ENCODE measurements around the gene NDST1. TPM values are rescaled to one million over a fixed set of nuclear protein-coding genes. Genes with fewer than 3 reads are reported as not detected.

NDST1 gene
- polyA plus RNA-seq, 1 of the 3 experiments (the other 2 are of a cell fraction), result 29.2 TPM

DNA sequence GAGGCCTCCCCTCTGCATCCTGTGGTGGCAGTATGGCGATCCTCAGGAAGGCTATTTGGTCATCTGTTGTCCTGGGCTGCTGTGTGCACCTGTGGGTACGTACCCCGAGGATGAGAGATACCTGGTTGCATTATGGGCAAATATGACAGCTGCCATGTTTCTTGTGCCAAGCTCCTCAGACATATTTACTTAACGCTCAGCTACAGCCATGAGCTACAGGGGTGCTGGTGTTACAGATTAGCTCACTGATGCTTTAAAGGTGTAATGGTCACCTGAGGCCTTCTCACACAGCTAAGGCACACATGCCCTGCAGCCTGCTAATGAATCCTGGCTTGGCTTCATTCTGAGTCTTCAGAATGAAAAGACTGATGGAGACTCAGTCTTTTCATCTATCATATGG is 12.0 kb downstream of the NDST1 start:
- Histone ChIP-seq H3K36me3 (replicated peaks in 1 of 2; ENCODE audit: control insufficient read depth in 1 of 2, insufficient read depth in 2 of 2, low read length in 1 of 2) (peaks cover 16 to 21% of the 10 kb centered on the region in 2 experiments), H3K9me3 (no peaks in the 10 kb centered on the region), H3K79me2 (ENCODE audit: insufficient read depth) (peaks cover 90% of the 10 kb centered on the region), H4K20me1 (ENCODE audit: insufficient read depth) (peaks cover 97% of the 10 kb centered on the region), H3K27ac (ENCODE audit: low read depth in 2 of 2, low read length in 1 of 2) (no peak overlapping the region), H3F3A (replicated peaks; ENCODE audit: insufficient read depth) (peaks cover 23% of the 10 kb centered on the region), H3K4me3 (ENCODE audit: low read depth in 2 of 2, low read length in 1 of 2) (no peak overlapping the region), H3K4me1 (ENCODE audit: control insufficient read depth in 1 of 2, insufficient read depth in 2 of 2, low read depth in 1 of 2, low read length in 1 of 2) (peaks cover 29 to 41% of the 10 kb centered on the region in 2 experiments; a peak in 3 of 4 replicates), H2AFZ (ENCODE audit: low read depth) (no peak overlapping the region), H3K9me2 (no peaks in the 10 kb centered on the region), H3K9ac (no peak overlapping the region), H3K4me2 (no peak overlapping the region), H3K27me3 (ENCODE audit: insufficient read depth) (no peaks in the 10 kb centered on the region)
- no peak for DNase-seq
- TF ChIP-seq, protein P1, sequence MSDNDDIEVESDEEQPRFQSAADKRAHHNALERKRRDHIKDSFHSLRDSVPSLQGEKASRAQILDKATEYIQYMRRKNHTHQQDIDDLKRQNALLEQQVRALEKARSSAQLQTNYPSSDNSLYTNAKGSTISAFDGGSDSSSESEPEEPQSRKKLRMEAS (IDR thresholded peaks at IDR 0.05; ENCODE audit: low read depth), result no peak
- TF ChIP-seq NFIC (IDR thresholded peaks at IDR 0.05; ENCODE audit: borderline replicate concordance), result no peak
- TF ChIP-seq USF1 (IDR thresholded peaks at IDR 0.05; ENCODE audit: borderline replicate concordance, low read depth), result no peak
- no peak for TF ChIP-seq GATA2 (CRISPR knock-in tag; IDR thresholded peaks at IDR 0.05)
- TF ChIP-seq, protein P2, sequence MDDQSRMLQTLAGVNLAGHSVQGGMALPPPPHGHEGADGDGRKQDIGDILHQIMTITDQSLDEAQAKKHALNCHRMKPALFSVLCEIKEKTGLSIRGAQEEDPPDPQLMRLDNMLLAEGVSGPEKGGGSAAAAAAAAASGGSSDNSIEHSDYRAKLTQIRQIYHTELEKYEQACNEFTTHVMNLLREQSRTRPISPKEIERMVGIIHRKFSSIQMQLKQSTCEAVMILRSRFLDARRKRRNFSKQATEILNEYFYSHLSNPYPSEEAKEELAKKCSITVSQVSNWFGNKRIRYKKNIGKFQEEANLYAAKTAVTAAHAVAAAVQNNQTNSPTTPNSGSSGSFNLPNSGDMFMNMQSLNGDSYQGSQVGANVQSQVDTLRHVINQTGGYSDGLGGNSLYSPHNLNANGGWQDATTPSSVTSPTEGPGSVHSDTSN (IDR thresholded peaks at IDR 0.05), result no peak
- no peak for TF ChIP-seq MXI1 (IDR thresholded peaks at IDR 0.05; ENCODE audit: low read depth, low read length)
- no peak for TF ChIP-seq TAF1 (IDR thresholded peaks at IDR 0.05; ENCODE audit: borderline replicate concordance, low read depth, low read length)
- TF ChIP-seq JUND (IDR thresholded peaks at IDR 0.05), result no peak
- TF ChIP-seq RCOR1 (IDR thresholded peaks at IDR 0.05; ENCODE audit: low read length), result no peak
- ChIA-PET POLR2A (no interaction called here), CTCF (interaction anchor here (0.9 to 1.5 kb wide), 3 partner anchors 25 to 61 kb away, joined by 3 read pairs; no protein-coding TSS in a partner anchor)
- 100% methylated on average over 4 of the region's 4 CpGs for WGBS (ENCODE audit: low lambda C conversion rate)

DNA sequence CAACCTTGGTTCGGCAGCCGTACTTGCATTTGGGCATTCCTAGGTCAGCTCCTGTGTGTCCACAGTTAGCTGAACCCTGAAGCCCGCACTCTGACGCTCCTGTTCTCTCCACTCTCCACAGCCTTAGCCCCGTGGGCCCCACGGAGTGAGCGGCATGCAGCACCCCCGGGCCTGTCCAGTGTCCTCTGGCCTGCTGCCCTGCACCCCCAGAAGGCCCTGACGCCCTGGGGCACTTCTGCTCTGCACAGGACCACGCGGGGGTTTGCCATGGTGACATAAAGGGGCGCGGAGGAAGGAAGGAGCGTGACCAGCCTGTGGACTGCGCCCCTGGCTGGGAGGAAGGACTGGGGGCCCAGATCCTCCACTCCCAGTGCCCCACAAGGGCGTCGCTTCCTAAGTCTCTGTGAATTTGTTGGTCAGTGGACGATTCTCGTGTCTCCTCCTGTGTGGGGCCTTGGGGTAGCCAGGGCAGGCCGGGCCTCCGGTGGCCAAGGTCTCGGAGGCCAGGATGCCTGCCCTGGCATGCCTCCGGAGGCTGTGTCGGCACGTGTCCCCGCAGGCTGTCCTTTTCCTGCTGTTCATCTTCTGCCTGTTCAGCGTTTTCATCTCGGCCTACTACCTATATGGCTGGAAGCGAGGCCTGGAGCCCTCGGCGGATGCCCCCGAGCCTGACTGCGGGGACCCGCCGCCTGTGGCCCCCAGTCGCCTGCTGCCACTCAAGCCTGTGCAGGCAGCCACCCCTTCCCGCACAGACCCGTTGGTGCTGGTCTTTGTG is 13.0 kb downstream of the NDST1 start:
- no peak for DNase-seq
- H3K4me2 ChIP-seq, result no peak overlapping the region
- H3K4me1 ChIP-seq (ENCODE audit: control insufficient read depth in 1 of 2, insufficient read depth in 2 of 2, low read depth in 1 of 2, low read length in 1 of 2), result peaks cover 21 to 32% of the 10 kb centered on the region in 2 experiments; a peak in 3 of 4 replicates
- ChIA-PET POLR2A (no interaction called here), CTCF (interaction anchor here (0.8 to 1.5 kb wide), 2 partner anchors 19 to 62 kb away, joined by 3 read pairs; no protein-coding TSS in a partner anchor)
- H3K9ac ChIP-seq, result no peak overlapping the region
- H3K4me3 ChIP-seq (ENCODE audit: low read depth in 2 of 2, low read length in 1 of 2), result no peak overlapping the region
- H3K27ac ChIP-seq (ENCODE audit: low read depth in 2 of 2, low read length in 1 of 2), result no peak overlapping the region; a peak in 1 of 4 replicates
- no peaks in the 10 kb centered on the region for H3K27me3 ChIP-seq (ENCODE audit: insufficient read depth)
- H3K9me3 ChIP-seq, result no peaks in the 10 kb centered on the region
- TF ChIP-seq TCF12 (IDR thresholded peaks at IDR 0.05) (no peak), TAF1 (IDR thresholded peaks at IDR 0.05; ENCODE audit: borderline replicate concordance, low read depth, low read length) (no peak), YY1 (IDR thresholded peaks at IDR 0.05; ENCODE audit: low read depth) (no peak), MEF2A (IDR thresholded peaks at IDR 0.05; ENCODE audit: borderline replicate concordance, low read depth) (no peak), JUND (IDR thresholded peaks at IDR 0.05) (no peak), USF1 (IDR thresholded peaks at IDR 0.05; ENCODE audit: borderline replicate concordance, low read depth) (no peak), EP300 (IDR thresholded peaks at IDR 0.05; ENCODE audit: borderline replicate concordance in 1 of 2, low read depth in 1 of 2, low read length in 1 of 2) (no peak), ELF1 (IDR thresholded peaks at IDR 0.05) (no peak), FOXJ3 (CRISPR knock-in tag; IDR thresholded peaks at IDR 0.05) (no peak), FOSL2 (IDR thresholded peaks at IDR 0.05; ENCODE audit: borderline replicate concordance, low read depth) (no peak), RFX5 (IDR thresholded peaks at IDR 0.05; ENCODE audit: low read length) (no peak), RCOR1 (IDR thresholded peaks at IDR 0.05; ENCODE audit: low read length) (no peak), SIN3A (IDR thresholded peaks at IDR 0.05; ENCODE audit: borderline replicate concordance, low read depth, low read length) (no peak), EZH2phosphoT487 (IDR thresholded peaks at IDR 0.05; ENCODE audit: borderline replicate concordance, low read depth) (no peak), NFIC (IDR thresholded peaks at IDR 0.05; ENCODE audit: borderline replicate concordance) (no peak)
- TF ChIP-seq, protein P3, sequence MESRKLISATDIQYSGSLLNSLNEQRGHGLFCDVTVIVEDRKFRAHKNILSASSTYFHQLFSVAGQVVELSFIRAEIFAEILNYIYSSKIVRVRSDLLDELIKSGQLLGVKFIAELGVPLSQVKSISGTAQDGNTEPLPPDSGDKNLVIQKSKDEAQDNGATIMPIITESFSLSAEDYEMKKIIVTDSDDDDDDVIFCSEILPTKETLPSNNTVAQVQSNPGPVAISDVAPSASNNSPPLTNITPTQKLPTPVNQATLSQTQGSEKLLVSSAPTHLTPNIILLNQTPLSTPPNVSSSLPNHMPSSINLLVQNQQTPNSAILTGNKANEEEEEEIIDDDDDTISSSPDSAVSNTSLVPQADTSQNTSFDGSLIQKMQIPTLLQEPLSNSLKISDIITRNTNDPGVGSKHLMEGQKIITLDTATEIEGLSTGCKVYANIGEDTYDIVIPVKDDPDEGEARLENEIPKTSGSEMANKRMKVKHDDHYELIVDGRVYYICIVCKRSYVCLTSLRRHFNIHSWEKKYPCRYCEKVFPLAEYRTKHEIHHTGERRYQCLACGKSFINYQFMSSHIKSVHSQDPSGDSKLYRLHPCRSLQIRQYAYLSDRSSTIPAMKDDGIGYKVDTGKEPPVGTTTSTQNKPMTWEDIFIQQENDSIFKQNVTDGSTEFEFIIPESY (IDR thresholded peaks at IDR 0.05; ENCODE audit: borderline replicate concordance, low read depth), result no peak
- TF ChIP-seq, protein P4, sequence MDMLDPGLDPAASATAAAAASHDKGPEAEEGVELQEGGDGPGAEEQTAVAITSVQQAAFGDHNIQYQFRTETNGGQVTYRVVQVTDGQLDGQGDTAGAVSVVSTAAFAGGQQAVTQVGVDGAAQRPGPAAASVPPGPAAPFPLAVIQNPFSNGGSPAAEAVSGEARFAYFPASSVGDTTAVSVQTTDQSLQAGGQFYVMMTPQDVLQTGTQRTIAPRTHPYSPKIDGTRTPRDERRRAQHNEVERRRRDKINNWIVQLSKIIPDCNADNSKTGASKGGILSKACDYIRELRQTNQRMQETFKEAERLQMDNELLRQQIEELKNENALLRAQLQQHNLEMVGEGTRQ (IDR thresholded peaks at IDR 0.05; ENCODE audit: borderline replicate concordance, low read depth, low read length), result no peak
- H3K36me3 ChIP-seq (replicated peaks in 1 of 2; ENCODE audit: control insufficient read depth in 1 of 2, insufficient read depth in 2 of 2, low read length in 1 of 2), result peaks cover 16 to 21% of the 10 kb centered on the region in 2 experiments
- peaks cover 97% of the 10 kb centered on the region for H4K20me1 ChIP-seq (ENCODE audit: insufficient read depth)
- peaks cover 16% of the 10 kb centered on the region for H3F3A ChIP-seq (replicated peaks; ENCODE audit: insufficient read depth)
- H3K79me2 ChIP-seq (ENCODE audit: insufficient read depth), result peaks cover 91% of the 10 kb centered on the region
- WGBS (ENCODE audit: low lambda C conversion rate), result 95% methylated on average over 24 of the region's 38 CpGs
- no peak overlapping the region for H2AFZ ChIP-seq (ENCODE audit: low read depth)
- H3K9me2 ChIP-seq, result no peaks in the 10 kb centered on the region
